Parathyroid adenoma (tissue), 2 donors: Measurements from ENCODE around the gene DUSP2.

ENCODE experiments used
- H2AFZ ChIP-seq: fragments of 300-600 bp; sonication (generic); one replicate; pipeline ENCODE4 v1.7.0; 2017; ENCODE audit warnings: antibody characterized with exemption, mild to moderate bottlenecking
- H3K27ac ChIP-seq: fragments of 300-600 bp; sonication (generic); one replicate; pipeline ENCODE4 v1.7.0; 2017
- H3K27me3 ChIP-seq: fragments of 300-600 bp; sonication (generic); one replicate; pipeline ENCODE4 v1.7.0; 2017; ENCODE audit warnings: low read length; ENCODE audit not compliant: control insufficient read depth, insufficient read depth
- H3K36me3 ChIP-seq: fragments of 300-600 bp; sonication (generic); one replicate; pipeline ENCODE4 v1.7.0; 2017; ENCODE audit warnings: low read length; ENCODE audit not compliant: control insufficient read depth, insufficient read depth
- H3K4me1 ChIP-seq: fragments of 300-600 bp; sonication (generic); one replicate; pipeline ENCODE4 v1.7.0; 2017; ENCODE audit warnings: control low read depth
- H3K4me2 ChIP-seq: fragments of 300-600 bp; sonication (generic); one replicate; pipeline ENCODE4 v1.7.0; 2017; ENCODE audit warnings: low read length
- H3K4me3 ChIP-seq: fragments of 300-600 bp; sonication (generic); one replicate; pipeline ENCODE4 v1.7.0; 2017; ENCODE audit warnings: low read depth, low read length
- H3K79me2 ChIP-seq: fragments of 300-600 bp; sonication (generic); one replicate; pipeline ENCODE4 v1.7.0; 2017; ENCODE audit warnings: control low read depth
- H3K9ac ChIP-seq: fragments of 300-600 bp; sonication (generic); one replicate; pipeline ENCODE4 v1.7.0; 2017; ENCODE audit warnings: mild to moderate bottlenecking
- H3K9me3 ChIP-seq: fragments of 300-600 bp; sonication (generic); one replicate; pipeline ENCODE4 v1.7.0; 2017; ENCODE audit warnings: low read length; ENCODE audit not compliant: control insufficient read depth
- TF ChIP-seq, protein P1 (sequence below): fragments of 300-600 bp; sonication (generic); IDR thresholded peaks from one replicate; pipeline ENCODE4 v1.7.0; 2017; ENCODE audit warnings: antibody characterized with exemption, mild to moderate bottlenecking
- donor health status: primary hyperparathyroidism.

DUSP2 gene

DNA sequence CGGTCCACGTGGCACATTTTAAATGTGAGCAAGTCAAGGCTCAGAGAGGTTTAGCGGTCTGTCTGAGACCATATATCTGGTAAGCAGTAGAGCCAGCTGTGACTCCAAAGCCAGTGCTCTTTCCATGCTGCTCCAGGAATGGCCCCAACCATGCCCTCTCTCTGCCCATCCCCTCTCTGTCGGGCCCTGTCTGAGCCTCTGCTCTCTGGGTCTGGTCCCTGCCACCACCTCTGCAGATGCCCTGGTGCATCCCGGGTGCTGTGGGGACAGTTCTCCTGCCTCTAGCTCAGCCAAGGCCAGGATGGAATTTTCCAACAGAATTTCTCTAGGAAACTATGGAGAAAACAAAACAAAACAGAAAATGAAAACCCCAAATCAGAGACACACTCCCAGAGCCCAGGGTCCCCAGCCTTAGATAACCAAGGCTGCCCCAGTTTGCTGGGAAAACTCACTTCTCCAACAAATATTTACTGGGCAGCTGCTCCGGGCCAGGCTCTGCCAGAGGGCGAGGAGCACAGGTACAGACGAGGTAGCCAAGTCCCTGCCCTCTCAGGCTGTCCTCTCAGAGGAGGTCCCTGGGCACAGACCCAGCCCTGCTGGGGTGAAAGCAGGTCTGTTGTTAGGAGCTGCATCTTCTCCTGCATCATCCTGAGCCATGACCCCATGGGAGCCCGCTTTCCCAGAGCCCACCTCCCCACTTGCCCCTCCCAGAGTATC lies 38.1 kb downstream of the DUSP2 start:
- Histone ChIP-seq H3K4me2 (no peak overlapping the region), H3K9me3 (no peaks in the 10 kb centered on the region), H3K27ac (no peak overlapping the region), H2AFZ (no peak overlapping the region), H3K79me2 (no peaks in the 10 kb centered on the region), H3K27me3 (no peaks in the 10 kb centered on the region), H3K4me3 (no peak overlapping the region), H3K9ac (no peak overlapping the region), H3K36me3 (no peaks in the 10 kb centered on the region), H3K4me1 (no peaks in the 10 kb centered on the region)
- TF ChIP-seq, protein P1, sequence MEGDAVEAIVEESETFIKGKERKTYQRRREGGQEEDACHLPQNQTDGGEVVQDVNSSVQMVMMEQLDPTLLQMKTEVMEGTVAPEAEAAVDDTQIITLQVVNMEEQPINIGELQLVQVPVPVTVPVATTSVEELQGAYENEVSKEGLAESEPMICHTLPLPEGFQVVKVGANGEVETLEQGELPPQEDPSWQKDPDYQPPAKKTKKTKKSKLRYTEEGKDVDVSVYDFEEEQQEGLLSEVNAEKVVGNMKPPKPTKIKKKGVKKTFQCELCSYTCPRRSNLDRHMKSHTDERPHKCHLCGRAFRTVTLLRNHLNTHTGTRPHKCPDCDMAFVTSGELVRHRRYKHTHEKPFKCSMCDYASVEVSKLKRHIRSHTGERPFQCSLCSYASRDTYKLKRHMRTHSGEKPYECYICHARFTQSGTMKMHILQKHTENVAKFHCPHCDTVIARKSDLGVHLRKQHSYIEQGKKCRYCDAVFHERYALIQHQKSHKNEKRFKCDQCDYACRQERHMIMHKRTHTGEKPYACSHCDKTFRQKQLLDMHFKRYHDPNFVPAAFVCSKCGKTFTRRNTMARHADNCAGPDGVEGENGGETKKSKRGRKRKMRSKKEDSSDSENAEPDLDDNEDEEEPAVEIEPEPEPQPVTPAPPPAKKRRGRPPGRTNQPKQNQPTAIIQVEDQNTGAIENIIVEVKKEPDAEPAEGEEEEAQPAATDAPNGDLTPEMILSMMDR: no peak

GRCh38 chr2:96105994-96106715 lies 39.1 kb downstream of the DUSP2 start:
- Histone ChIP-seq H3K4me1 (no peaks in the 10 kb centered on the region), H3K36me3 (no peaks in the 10 kb centered on the region), H3K27me3 (no peaks in the 10 kb centered on the region), H3K4me3 (no peak overlapping the region), H2AFZ (no peak overlapping the region), H3K4me2 (no peak overlapping the region), H3K9ac (no peak overlapping the region), H3K79me2 (no peaks in the 10 kb centered on the region), H3K9me3 (no peaks in the 10 kb centered on the region), H3K27ac (no peak overlapping the region)
- TF ChIP-seq, protein P1: no peak

DNA sequence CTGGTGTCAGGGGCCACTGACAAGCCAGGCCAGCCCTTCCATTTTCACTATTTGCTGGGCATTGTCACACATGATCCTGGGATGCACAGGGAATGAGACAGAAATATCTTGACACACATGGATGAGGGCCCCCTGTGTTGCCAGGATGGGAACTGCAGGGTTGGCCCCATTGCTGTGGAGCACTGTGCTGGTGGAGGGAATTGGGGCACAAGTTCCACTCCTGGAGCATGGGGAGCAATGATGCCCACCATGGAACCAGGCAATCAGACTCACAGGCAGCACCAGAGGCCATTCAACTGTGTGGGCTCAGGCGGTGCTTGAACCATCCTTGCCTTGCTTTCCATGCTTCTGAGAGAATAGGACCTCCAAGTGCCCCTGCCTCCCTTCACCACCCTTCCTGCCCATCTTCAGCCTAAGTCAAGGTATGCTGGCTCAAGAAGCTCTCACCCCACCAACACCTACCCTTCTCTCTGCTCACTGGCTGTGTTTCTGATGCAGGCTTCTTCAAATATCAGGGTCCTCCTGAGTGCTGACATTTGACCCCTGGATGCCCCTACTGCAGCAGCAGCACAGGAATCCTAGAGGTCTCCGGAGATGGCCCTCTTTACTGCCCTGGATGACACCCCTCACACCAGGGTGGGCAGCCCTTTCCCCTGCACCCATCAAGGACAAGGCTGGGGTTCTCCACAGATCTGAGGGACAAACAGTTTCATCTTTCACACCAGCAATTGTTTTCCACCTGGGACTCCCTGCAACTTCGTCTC lies 39.9 kb downstream of the DUSP2 start:
- Histone ChIP-seq H3K36me3 (no peaks in the 10 kb centered on the region), H3K9ac (no peak overlapping the region), H3K9me3 (no peaks in the 10 kb centered on the region), H3K4me2 (no peak overlapping the region), H3K27me3 (no peaks in the 10 kb centered on the region), H3K4me3 (no peak overlapping the region), H3K27ac (no peak overlapping the region), H3K4me1 (no peaks in the 10 kb centered on the region), H3K79me2 (no peaks in the 10 kb centered on the region), H2AFZ (no peak overlapping the region)
- TF ChIP-seq, protein P1: no peak

GRCh38 chr2:96104487-96104861 lies 40.8 kb downstream of the DUSP2 start:
- no peaks in the 10 kb centered on the region for H3K4me1 ChIP-seq

More at GRCh38 chr2:96104487-96104861, 40.8 kb downstream of the DUSP2 start:
- Histone ChIP-seq H3K36me3 (no peaks in the 10 kb centered on the region), H3K27me3 (no peaks in the 10 kb centered on the region), H3K79me2 (no peaks in the 10 kb centered on the region), H3K9me3 (no peaks in the 10 kb centered on the region), H3K4me3 (no peak overlapping the region), H3K27ac (no peak overlapping the region), H2AFZ (no peak overlapping the region), H3K9ac (no peak overlapping the region), H3K4me2 (no peak overlapping the region)
- TF ChIP-seq, protein P1: no peak
